ENCODE data around the gene ACSL5.

The ACSL5 gene, protein sequence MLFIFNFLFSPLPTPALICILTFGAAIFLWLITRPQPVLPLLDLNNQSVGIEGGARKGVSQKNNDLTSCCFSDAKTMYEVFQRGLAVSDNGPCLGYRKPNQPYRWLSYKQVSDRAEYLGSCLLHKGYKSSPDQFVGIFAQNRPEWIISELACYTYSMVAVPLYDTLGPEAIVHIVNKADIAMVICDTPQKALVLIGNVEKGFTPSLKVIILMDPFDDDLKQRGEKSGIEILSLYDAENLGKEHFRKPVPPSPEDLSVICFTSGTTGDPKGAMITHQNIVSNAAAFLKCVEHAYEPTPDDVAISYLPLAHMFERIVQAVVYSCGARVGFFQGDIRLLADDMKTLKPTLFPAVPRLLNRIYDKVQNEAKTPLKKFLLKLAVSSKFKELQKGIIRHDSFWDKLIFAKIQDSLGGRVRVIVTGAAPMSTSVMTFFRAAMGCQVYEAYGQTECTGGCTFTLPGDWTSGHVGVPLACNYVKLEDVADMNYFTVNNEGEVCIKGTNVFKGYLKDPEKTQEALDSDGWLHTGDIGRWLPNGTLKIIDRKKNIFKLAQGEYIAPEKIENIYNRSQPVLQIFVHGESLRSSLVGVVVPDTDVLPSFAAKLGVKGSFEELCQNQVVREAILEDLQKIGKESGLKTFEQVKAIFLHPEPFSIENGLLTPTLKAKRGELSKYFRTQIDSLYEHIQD

DNA sequence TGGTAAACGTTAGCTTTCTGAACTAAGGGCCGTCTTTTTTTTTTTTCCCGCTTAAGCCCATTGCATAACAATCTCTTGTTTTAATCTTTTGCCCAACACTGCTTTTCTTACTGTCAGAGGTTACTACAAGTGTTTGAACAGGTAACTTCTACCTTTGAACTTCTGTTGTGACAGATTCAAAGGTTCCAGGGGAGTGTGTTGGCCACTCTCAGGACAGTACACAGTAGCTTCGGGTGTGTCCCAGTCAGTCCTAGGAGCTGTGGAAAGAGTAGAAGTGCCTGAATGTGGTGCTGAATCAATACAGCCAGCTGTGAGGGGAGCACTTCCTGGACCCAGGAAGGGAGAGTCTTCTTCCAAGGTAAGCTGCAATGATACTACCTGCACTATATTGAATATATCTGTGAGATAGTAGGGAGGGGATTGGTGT is at the start of gene ACSL5:
TSS of gene ACSL5 (plus strand) at position 205 of the 427 bp plus-strand sequence. CDS start 20,831 bp downstream, outside the sequence.
- no peak for DNase-seq (ENCODE audit: low read depth in 2 of 2)

DNA sequence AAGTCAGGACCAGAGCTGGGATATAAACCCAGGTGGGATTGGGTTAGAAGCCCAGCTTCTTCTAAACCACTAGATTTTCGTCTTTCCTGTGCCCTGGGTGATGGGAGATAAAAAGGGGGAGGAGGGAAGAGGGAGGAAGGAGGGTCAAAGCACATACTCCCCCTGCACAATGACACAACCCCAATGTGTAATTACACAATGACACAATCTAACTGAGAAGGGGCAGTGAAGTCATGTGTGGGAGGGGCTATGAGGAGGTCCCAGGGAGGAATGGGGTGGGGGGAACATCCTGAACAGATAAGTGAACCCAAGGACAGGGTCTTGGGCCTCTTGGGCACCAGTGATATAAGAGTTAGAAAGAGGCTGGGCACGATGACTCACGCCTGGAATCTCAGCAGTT is 46.2 kb upstream of the ACSL5 start:
- no peak for DNase-seq (ENCODE audit: low read depth in 2 of 2)

DNA sequence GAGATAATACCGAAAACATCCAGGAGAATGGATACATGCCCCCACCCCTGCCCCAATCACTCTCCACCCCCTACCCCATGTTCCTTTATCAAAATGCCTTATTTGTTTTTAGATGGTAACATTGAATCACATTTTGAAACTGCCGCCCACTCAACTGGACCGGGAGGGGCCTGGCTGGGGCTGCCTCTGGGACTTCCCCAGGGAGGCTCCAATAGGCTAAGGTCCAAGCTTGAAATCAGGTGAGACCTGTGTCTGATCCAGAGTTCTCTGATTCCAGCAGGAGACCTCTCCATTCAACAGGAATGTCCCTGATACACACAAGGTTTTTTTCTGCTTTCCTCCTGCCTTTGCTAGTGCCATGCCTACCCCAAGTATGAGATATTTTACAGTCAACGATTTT is 43.8 kb upstream of the ACSL5 start:
- no peak for DNase-seq (ENCODE audit: low read depth in 2 of 2)

DNA sequence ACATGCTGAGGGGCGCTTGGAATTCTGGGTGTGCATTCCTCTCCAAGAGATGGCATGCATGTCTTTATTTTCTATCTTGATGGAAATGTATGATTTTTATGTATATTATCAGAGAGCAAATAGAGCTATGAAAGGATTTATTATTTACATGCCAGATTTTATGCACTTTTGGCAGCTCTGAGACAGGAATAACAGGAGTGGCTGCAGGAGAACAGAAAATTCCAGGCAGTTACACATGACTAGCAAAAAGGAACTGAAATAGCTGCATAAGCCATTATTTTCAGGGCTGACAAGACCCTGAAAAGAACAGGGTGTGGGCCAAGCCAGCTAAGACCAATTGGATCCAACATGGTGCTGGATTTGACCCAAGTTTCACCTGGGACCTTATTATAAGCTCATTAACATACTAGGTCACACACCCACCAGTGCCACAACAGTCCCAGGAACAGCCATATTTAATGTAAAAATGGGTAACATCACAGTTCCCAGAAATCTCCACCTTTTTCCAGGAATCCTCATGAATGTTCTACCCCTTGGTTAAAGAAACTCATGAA is 43.2 kb upstream of the ACSL5 start:
- DNase-seq (ENCODE audit: low read depth in 2 of 2), result no peak

- DNase-seq (ENCODE audit: low read depth in 2 of 2), result no peak
Measured at GRCh38 chr10:112332022-112332421, 41.9 kb upstream of the ACSL5 start.

- no peak for DNase-seq (ENCODE audit: low read depth in 2 of 2)
Measured at GRCh38 chr10:112332509-112333228, 41.2 kb upstream of the ACSL5 start.

DNA sequence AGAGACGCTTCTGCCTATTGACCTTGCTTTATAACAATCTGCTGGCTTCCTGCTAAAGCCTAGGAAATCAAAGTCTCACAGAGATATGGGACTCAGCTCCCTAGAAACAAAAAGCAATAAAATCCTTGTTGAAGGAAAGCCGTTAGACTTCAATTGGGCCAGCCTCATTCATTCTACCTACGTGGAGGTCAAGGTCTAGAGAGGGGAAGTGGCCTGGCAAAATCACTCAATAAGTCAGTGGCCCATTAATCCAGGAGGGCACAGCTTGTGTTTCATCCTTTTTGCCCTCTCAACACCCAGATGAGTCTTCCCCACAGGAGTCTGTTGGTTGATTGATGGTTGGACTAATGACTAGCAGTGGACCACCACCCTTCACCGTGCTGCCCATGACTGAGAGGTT is 40.5 kb upstream of the ACSL5 start:
- no peak for DNase-seq (ENCODE audit: low read depth in 2 of 2)

DNA sequence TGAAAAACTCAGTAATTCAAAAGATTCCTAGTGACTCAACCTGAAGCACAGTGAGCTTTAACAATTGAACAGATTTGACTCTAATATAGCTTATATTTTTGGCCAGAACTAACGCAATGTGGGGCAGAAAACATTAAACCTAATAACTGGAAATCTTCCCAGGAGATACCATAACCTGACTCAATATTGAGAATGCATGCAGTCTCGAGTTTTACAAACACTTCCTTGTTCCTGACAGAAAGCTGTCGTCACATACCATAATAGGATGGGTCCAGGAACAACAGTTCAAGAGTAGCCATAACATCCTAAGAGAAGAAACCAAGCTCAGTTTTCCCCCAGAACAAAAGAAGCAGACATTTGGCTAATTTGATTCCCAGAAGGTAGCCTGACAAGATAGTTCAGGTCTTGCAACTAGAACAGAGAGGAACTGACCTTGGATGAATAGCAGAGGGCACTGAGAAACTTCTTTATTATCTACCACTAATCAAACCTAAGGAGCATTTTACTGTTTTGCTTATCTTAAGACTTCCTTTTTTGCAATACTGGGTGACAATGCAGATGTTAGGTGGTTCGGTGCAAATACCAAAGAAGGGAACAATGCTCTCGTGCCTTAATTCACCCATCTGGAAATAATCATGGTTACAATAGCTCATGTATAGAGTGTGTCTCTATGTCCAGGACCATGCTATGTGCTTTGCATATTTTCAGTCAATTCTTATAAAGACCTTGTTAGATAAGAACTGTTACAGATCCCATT is 38.6 kb upstream of the ACSL5 start:
- DNase-seq (ENCODE audit: low read depth in 2 of 2), result no peak

DNA sequence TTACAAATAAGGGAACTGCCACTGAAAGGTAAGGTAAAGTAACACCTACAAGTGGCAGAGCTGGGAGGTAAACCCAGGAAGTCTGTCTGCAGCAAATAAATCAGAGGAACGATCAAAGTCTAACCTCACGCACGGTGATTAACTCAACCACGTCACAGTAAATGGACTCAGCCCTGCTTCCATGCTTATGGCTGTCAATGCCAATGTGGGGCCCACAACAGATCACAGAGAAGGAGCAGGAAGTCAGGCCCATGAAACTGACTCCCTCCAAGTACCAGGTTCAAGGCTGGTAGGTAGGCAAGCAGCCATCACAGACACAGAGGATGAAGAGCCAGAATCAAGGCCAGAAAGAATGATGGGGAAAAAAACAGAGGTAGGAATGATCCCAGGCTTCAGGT is 38.0 kb upstream of the ACSL5 start:
- DNase-seq (ENCODE audit: low read depth in 2 of 2), result no peak

GRCh38 chr10:112336556-112337201 is 37.2 kb upstream of the ACSL5 start:
- DNase-seq (ENCODE audit: low read depth in 2 of 2), result no peak

GRCh38 chr10:112338957-112339356 is 35.0 kb upstream of the ACSL5 start:
- no peak for DNase-seq (ENCODE audit: low read depth in 2 of 2)

GRCh38 chr10:112340601-112341000 is 33.3 kb upstream of the ACSL5 start:
- no peak for DNase-seq (ENCODE audit: low read depth in 2 of 2)

DNA sequence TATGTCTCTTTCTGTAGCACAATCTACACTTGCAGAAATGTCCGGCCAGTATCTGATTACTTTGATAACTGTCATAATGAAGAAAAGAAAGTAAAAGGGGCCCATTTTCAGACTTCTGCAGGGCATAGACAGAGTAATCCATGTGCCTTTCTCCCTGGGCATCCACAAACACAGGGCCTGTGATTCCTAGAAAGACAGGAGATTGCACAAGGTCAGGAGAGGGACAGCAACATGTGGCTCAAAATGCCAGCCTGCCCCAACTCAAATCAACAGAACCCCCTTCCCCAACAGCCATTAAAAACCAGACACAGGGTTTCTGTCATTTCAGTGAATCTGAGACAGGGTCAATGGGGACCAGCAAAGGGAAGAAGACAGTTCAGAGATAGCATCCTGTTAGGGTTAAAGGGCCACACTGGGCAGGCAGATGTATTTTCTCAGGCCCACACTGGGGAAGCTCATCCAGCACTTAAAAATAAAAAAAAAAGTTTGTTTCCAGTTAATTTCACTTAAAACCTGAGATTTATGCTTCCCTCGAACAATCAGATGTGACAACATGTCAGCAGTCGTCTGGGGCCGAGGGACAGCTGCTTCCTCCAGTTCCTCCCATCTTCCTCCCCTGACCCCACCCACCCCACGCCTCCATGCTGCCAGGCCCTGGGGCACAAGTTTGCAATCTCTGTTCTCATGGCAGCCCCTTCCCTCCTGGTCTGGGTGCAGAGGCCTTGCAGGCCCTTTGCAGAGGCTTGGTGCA is 30.7 kb upstream of the ACSL5 start:
- DNase-seq (ENCODE audit: low read depth in 2 of 2), result no peak

DNA sequence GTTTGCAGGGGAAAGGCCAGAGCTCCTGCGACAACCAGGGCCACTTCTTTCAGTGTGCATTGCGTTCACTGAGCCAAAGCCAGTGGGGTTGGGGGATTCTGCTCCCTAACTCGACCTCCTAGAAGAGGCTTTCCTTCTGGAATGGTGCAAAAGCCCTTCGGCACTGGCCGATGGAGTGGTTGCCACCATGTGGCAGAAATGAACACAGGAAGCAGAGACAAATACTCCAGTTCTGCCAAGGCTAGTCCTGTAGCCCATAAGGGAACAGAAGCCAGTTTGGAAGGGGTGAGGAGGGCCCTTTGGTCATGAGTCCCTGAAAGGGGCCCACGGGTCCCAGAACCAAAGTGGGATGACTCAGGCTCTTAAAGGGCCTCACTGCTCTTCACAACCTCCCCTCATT is 29.7 kb upstream of the ACSL5 start:
- DNase-seq (ENCODE audit: low read depth in 2 of 2), result no peak

DNA sequence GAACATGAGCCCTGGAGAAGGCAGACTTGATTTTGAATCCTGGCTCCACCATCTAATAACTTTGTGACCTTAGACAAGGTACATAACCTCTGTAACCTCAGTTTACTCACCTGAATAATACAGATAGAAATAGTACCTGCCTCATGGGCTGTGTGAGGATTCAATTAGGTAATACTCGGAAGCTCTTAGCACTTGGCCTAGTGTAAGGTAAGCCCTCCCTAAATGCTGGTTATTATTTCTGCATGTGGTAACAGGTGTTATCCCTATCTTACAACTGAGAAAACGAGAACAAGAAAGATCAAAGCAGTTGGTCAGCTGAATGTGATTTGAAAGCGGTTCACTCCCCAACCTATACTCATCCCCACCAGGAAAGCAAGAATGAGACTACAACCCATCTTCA is 28.7 kb upstream of the ACSL5 start:
- no peak for DNase-seq (ENCODE audit: low read depth in 2 of 2)

DNA sequence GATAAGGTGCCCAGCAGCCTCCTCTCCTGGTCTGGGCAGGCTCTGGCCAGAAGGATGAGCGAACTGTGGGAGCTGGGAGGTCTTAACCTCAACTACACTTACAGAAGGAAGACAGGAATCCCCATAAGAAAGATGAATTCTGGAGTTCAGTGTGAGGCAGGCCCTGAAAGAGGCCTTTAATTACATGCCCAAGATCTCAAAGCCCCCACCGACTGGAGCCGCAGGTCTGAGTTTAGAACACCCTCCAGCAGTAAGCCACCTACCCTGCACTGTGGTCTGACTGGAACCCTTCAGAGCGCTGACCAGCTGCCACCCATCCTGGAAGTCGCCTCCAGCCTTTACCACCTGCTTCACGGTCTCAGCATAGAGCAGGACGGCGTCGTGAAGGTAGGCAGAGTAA is 28.2 kb upstream of the ACSL5 start:
- no peak for DNase-seq (ENCODE audit: low read depth in 2 of 2)

GRCh38 chr10:112346774-112347173 is 27.1 kb upstream of the ACSL5 start:
- no peak for DNase-seq (ENCODE audit: low read depth in 2 of 2)

DNA sequence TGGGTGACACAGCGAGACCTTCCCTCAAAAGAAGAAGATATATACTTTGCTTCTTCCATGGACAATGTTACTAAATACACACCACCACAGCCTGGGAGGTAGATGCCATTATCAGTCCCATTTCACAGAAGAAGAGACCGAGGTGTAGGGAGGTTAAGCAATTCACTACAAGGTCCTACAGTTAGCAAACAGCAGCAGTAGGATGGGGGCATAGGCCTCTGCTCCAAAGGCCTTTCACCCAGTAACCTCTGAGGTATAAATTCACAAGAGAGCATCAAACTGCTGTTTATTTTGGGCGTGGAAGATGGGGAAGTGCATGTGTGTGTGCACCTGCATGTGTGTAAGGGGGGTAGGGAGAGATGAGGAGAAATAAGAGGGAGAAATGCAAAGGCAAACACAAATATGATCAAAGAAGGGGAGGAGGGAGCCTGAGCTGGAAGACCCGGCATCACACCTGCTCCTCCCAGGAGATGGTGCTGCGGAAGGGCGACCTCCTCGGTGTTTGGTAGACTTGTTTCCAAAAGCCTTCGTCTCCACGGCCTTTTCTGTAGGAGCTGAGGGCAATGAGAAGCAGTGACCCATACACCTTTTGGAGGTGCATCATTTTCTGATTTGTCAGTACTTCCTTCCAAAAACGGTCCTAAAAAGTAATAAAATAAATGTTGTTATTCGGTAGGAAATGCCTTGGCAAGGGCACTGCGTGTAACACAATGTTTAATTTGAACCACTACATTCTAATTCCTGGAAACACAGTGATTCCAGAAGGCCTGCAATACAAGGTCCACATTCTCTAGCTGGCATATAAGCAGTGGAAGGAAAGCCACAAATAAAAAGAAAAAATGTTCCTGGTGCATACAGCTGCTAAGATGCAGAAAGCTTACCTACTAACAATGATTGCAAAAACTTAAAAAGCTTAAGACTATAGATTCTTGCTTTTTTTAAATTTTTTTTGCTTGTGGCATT is 25.9 kb upstream of the ACSL5 start:
- no peak for DNase-seq (ENCODE audit: low read depth in 2 of 2)

DNA sequence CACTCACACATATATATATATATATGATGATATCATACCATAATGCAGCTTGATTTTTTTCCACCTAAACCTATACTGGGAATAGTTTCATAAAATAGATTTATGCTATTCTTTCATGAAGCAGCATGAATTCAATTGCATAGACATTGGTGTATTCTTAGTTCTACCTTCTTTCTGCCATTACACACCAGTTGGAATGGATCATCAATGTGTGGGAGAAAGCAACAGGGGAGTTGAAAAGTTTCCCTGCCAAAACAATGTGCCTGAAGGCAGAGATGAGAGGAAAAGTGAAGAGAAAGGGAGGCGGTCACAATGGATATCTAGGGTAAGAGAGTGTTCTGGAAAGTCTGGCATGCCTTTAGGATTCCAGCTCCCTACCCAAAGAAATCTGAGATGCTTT is 25.2 kb upstream of the ACSL5 start:
- DNase-seq (ENCODE audit: low read depth in 2 of 2), result no peak
